Stimulated activated naive CD8-positive, alpha-beta T cell treated with anti-CD3 and anti-CD28 coated beads, Interleukin-15, Interleukin-2, amounts not matched to agents 100 ng/mL and 50 ng/mL, for 24 hours (primary cell): Measurements from ENCODE around the gene SLC44A2.
A peak's percentile ranks its signal among the peaks of the same experiment; 100 is the strongest.

Experiments
- H3K27ac Mint-ChIP-seq: one replicate; pipeline ENCODE4 v1.8.0; 2021; ENCODE audit warnings: mild to moderate bottlenecking, mixed read lengths
- H3K27me3 Mint-ChIP-seq: one replicate; pipeline ENCODE4 v1.8.0; 2021; ENCODE audit warnings: mixed read lengths
- H3K36me3 Mint-ChIP-seq: one replicate; pipeline ENCODE4 v1.8.0; 2021; ENCODE audit warnings: low read depth, mixed read lengths
- H3K4me1 Mint-ChIP-seq: one replicate; pipeline ENCODE4 v1.8.0; 2021; ENCODE audit warnings: low read depth, mixed read lengths
- H3K4me3 Mint-ChIP-seq: one replicate; pipeline ENCODE4 v1.8.0; 2021; ENCODE audit warnings: mild to moderate bottlenecking, mixed read lengths
- H3K9me3 Mint-ChIP-seq: one replicate; pipeline ENCODE4 v1.8.0; 2021; ENCODE audit warnings: mixed read lengths

SLC44A2 gene

GRCh38 chr19:10603084-10603872 is 22.1 kb upstream of the SLC44A2 start:
- peak overlapping the region; percentile 91 for H3K27ac Mint-ChIP-seq
- H3K9me3 Mint-ChIP-seq: no peaks in the 10 kb centered on the region
- no peaks in the 10 kb centered on the region for H3K27me3 Mint-ChIP-seq
- peak overlapping the region; percentile 95 for H3K4me3 Mint-ChIP-seq
- H3K4me1 Mint-ChIP-seq: peaks cover 34% of the 10 kb centered on the region
- H3K36me3 Mint-ChIP-seq: peaks cover 5% of the 10 kb centered on the region

GRCh38 chr19:10603873-10604459 is 21.4 kb upstream of the SLC44A2 start:
- Mint-ChIP-seq H3K4me1 (peaks cover 34% of the 10 kb centered on the region), H3K4me3 (peak overlapping the region; percentile 95), H3K27ac (peak overlapping the region; percentile 91), H3K27me3 (no peaks in the 10 kb centered on the region), H3K9me3 (no peaks in the 10 kb centered on the region), H3K36me3 (peaks cover 5% of the 10 kb centered on the region)

- Mint-ChIP-seq H3K27ac (peak overlapping the region; percentile 91), H3K27me3 (no peaks in the 10 kb centered on the region), H3K4me3 (peak overlapping the region; percentile 95), H3K9me3 (no peaks in the 10 kb centered on the region), H3K36me3 (peaks cover 5% of the 10 kb centered on the region), H3K4me1 (peaks cover 34% of the 10 kb centered on the region)
These were observed 20.8 kb upstream of the SLC44A2 start for GRCh38 chr19:10604460-10604980.

- H3K27me3 Mint-ChIP-seq: no peaks in the 10 kb centered on the region
- no peak overlapping the region for H3K4me3 Mint-ChIP-seq
- peaks cover 32% of the 10 kb centered on the region for H3K4me1 Mint-ChIP-seq
- H3K27ac Mint-ChIP-seq: peak overlapping the region; percentile 18
- H3K36me3 Mint-ChIP-seq: peaks cover 9% of the 10 kb centered on the region
- H3K9me3 Mint-ChIP-seq: no peaks in the 10 kb centered on the region
These were observed 13.4 kb upstream of the SLC44A2 start for GRCh38 chr19:10611907-10612306.

GRCh38 chr19:10612499-10613119 is 12.7 kb upstream of the SLC44A2 start:
- Mint-ChIP-seq H3K36me3 (peaks cover 12% of the 10 kb centered on the region), H3K4me3 (no peak overlapping the region), H3K9me3 (no peaks in the 10 kb centered on the region), H3K27me3 (no peaks in the 10 kb centered on the region), H3K4me1 (peaks cover 27% of the 10 kb centered on the region), H3K27ac (no peak overlapping the region)

GRCh38 chr19:10615429-10616023 is 9.8 kb upstream of the SLC44A2 start:
- no peaks in the 10 kb centered on the region for H3K9me3 Mint-ChIP-seq
- H3K27me3 Mint-ChIP-seq: no peaks in the 10 kb centered on the region
- peak overlapping the region; percentile 74 for H3K27ac Mint-ChIP-seq
- peaks cover 16% of the 10 kb centered on the region for H3K36me3 Mint-ChIP-seq
- H3K4me3 Mint-ChIP-seq: no peak overlapping the region
- peaks cover 32% of the 10 kb centered on the region for H3K4me1 Mint-ChIP-seq

GRCh38 chr19:10617409-10618121 is 7.8 kb upstream of the SLC44A2 start:
- peaks cover 27% of the 10 kb centered on the region for H3K36me3 Mint-ChIP-seq
- peak overlapping the region; percentile 16 for H3K27ac Mint-ChIP-seq
- no peaks in the 10 kb centered on the region for H3K27me3 Mint-ChIP-seq
- peaks cover 45% of the 10 kb centered on the region for H3K4me1 Mint-ChIP-seq
- H3K4me3 Mint-ChIP-seq: no peak overlapping the region
- H3K9me3 Mint-ChIP-seq: no peaks in the 10 kb centered on the region

GRCh38 chr19:10618846-10619245 is 6.5 kb upstream of the SLC44A2 start:
- Mint-ChIP-seq H3K27me3 (no peaks in the 10 kb centered on the region), H3K4me3 (no peak overlapping the region), H3K27ac (no peak overlapping the region), H3K9me3 (no peaks in the 10 kb centered on the region), H3K36me3 (peaks cover 27% of the 10 kb centered on the region), H3K4me1 (peaks cover 46% of the 10 kb centered on the region)

- Mint-ChIP-seq H3K36me3 (peaks cover 19% of the 10 kb centered on the region), H3K9me3 (no peaks in the 10 kb centered on the region), H3K27me3 (no peaks in the 10 kb centered on the region), H3K4me1 (peaks cover 48% of the 10 kb centered on the region), H3K4me3 (no peak overlapping the region), H3K27ac (peak overlapping the region; percentile 61)
These were observed 4.6 kb upstream of the SLC44A2 start for GRCh38 chr19:10620786-10621185.

- H3K27ac Mint-ChIP-seq: peak overlapping the region; percentile 51
- H3K36me3 Mint-ChIP-seq: peaks cover 18% of the 10 kb centered on the region
- no peak overlapping the region for H3K4me3 Mint-ChIP-seq
- no peaks in the 10 kb centered on the region for H3K9me3 Mint-ChIP-seq
- no peaks in the 10 kb centered on the region for H3K27me3 Mint-ChIP-seq
- H3K4me1 Mint-ChIP-seq: peaks cover 45% of the 10 kb centered on the region
These were observed 3.4 kb upstream of the SLC44A2 start for GRCh38 chr19:10621966-10622365.

GRCh38 chr19:10624585-10624984 is 768 bp upstream of the SLC44A2 start:
- no peaks in the 10 kb centered on the region for H3K27me3 Mint-ChIP-seq

GRCh38 chr19:10625762-10626138 is 397 bp downstream of the SLC44A2 start:
- Mint-ChIP-seq H3K9me3 (no peaks in the 10 kb centered on the region), H3K4me1 (peaks cover 37% of the 10 kb centered on the region), H3K36me3 (peaks cover 22% of the 10 kb centered on the region), H3K27ac (no peak overlapping the region), H3K27me3 (no peaks in the 10 kb centered on the region), H3K4me3 (no peak overlapping the region)

More at GRCh38 chr19:10624585-10624984, 768 bp upstream of the SLC44A2 start:
- Mint-ChIP-seq H3K9me3 (no peaks in the 10 kb centered on the region), H3K4me1 (peaks cover 45% of the 10 kb centered on the region), H3K4me3 (no peak overlapping the region), H3K27ac (no peak overlapping the region), H3K36me3 (peaks cover 23% of the 10 kb centered on the region)

GRCh38 chr19:10631874-10632273 is 6.5 kb downstream of the SLC44A2 start:
- Mint-ChIP-seq H3K27me3 (no peaks in the 10 kb centered on the region), H3K36me3 (peaks cover 52% of the 10 kb centered on the region), H3K4me1 (no peaks in the 10 kb centered on the region), H3K4me3 (no peak overlapping the region), H3K27ac (no peak overlapping the region), H3K9me3 (no peaks in the 10 kb centered on the region)

GRCh38 chr19:10634430-10634829 is 9.1 kb downstream of the SLC44A2 start:
- no peaks in the 10 kb centered on the region for H3K9me3 Mint-ChIP-seq
- no peak overlapping the region for H3K4me3 Mint-ChIP-seq
- H3K36me3 Mint-ChIP-seq: peaks cover 60% of the 10 kb centered on the region
- H3K27me3 Mint-ChIP-seq: no peaks in the 10 kb centered on the region
- H3K4me1 Mint-ChIP-seq: peaks cover 6% of the 10 kb centered on the region
- no peak overlapping the region for H3K27ac Mint-ChIP-seq
